Hepatic stellate cell (primary cell): ENCODE results near the gene MADD.

Source experiments
- DNase-seq: peaks from one replicate; pipeline ENCODE4 v3.0.0; 2011; ENCODE audit warnings: low spot score

MADD gene

DNA sequence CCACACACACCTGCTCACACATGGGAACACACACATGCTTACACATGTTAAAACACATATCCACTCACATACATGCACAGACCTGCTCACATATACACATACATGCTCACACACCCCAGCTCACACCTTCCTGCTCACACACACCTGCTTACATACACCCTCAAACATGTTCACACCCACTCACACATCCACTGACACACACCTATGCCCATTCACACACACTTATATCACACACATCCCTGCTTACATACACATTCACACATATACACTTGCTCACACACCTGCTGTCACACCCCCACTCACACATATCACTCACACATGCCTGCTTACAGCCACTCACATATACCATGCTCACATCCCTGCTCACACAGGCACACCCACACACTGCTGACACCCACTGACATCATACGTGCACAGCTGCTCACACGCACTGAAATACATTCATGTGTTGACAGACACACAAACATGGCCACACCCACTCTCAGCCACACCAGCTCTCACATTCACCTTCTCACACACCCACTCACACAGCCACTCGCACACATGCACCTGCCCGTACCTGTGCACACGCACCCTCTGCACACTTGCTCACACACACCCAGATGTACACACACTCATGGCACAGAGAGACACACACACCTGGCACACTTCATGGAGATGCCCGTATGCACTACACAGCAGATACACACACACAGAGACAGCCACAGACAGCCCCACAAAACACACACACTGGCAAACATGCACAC lies 88.2 kb downstream of the MADD start:
- no peak for DNase-seq

DNA sequence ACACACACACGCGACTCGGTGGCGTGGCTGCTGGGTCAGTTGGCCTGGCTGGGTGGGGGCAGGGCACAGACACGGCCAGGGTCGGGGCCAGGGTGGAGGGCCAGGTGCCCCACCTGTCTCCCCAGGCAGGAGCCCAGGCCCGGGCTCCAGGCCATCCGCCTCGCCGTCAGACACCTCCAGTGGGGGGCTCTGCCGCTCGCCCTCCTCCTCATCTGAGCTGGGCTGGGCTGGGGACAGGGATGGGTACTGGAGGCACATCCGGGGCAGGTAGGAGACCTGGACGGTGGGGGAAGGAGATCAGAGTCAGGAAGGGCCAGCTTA lies 88.8 kb downstream of the MADD start:
- DNase-seq = no peak

DNA sequence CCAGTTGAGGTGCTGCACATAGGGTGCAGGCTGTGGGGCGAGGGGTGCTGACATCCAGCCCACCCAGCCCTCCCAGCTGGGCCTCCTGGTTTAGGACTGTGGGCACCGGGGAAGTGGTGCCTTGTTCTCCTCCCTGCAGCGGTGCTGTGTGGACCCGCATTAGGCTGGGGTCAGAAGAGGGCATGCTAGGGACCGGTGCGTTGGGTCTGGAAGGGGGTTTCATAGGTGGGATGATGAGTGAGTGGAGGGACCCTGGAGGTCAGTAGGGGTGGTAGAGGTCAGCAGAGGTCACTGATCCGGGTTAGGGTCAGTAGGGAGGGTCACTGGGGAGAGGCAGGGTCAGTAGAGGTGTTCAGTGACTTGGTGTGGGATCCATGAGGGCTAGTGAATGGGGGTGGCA lies 89.2 kb downstream of the MADD start:
- no peak for DNase-seq

DNA sequence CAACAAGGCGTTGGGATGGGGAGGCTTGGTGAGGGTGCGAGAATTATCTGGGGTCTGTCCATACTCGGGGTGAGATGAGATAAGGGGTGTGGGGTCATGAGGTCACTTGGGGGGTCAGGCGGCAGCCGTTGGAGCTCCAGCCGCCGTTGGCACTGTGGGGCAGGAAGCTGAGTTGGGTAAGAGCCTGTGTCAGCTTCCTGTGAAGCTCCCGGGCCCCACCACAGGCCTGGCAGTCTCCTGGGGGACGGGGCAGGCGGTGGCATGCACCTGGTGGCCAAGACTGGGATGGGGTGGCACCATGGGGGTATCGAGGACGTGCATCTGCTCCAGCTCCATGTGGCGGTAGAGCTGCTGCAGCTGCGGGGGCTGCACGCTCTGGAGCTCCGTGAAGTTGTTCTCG lies 89.7 kb downstream of the MADD start:
- no peak for DNase-seq

DNA sequence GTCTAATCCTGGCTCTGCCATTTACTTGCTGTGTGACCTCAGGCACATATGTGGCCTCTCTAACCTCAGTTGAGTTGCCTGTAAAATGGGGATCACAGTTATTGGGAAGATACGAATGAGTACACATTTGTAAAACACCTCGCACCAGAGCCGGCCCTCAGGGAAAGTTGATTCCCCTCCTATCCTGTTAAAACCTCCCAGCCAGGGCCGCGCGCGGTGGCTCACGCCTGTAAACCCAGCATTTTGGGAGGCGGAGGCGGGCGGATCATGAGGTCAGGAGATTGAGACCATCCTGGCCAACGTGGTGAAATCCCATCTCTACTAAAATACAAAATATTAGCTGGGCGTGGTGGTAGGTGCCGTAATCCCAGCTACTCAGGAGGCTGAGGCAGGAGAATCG lies 90.4 kb downstream of the MADD start:
- DNase-seq = no peak

DNA sequence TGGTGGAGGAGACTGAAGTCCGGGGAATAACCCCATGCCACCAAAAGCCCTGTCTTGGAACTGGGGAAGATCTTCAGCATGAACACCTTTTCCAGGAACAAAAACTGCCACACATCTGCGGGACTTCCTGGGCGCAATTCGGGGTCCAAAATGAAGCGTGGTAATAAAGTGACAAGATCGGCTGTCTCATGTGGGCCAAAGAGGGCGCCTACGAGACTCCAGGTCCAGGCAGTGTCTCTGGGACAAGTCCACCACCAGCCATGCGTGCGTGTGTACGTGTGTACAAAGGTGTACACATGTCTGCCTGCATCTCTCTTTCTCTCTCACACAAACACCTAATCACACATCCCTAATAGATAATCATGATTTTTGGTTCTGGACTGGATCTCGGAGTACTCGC lies 91.5 kb downstream of the MADD start:
- no peak for DNase-seq

DNA sequence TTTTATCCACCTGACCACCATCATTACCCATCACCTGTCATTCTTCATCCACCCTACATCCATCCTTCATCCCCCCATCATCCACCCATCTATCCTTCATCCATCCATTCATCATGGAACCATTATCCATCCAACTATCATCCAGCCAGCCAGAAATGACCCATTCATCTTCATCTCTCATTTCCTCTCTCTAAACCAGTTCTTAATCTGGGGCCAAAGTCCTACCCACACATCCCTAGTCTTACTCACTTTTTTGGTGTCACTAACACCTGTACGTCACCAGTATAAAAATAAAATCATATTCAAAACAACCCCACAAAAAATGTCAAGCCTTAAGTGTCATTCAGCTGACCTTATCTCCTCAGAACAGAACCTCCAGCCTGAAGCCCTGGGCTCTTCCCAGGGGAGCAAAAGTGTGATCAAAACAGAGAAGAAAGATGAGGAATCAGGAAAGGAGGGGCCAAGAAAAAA lies 96.1 kb downstream of the MADD start:
- DNase-seq = no peak

DNA sequence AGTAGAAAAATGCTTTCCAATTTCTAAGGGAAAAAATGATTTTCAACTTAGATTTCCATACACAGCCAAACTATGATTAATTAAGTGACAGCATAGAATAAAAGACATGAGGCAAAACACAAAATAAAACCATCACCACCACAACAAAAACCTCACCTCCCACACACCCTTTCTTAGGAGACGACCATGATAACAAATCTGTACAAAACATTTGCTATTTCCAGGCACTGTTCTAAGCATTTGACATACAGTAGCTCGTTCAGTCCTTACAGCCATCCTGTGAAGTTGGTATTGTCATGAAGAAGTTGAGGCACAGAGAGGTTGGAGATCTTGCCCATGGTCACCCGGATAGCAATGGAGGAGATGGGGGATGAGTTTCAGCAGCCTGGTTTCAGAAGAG lies 99.7 kb downstream of the MADD start:
- no peak for DNase-seq

DNA sequence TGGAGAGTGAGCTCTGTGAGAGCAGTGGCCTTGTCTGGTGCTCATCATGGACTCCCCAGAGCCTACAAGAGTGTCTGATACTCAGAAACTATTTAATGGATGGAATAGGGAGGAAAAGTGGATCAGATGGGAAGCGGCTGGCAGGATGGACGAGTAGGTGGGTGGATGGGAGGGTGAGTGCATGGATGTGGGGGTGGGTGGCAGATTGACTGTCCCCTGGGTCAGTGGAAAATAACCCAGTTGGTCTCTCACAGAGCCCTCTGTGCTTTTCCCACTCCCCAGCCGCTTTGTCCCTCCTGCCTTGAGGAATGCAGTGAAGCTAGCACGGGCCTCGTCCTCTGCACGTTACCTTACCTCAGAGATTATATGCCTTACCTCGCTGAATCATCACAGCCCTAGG lies 102.5 kb downstream of the MADD start:
- no peak for DNase-seq

DNA sequence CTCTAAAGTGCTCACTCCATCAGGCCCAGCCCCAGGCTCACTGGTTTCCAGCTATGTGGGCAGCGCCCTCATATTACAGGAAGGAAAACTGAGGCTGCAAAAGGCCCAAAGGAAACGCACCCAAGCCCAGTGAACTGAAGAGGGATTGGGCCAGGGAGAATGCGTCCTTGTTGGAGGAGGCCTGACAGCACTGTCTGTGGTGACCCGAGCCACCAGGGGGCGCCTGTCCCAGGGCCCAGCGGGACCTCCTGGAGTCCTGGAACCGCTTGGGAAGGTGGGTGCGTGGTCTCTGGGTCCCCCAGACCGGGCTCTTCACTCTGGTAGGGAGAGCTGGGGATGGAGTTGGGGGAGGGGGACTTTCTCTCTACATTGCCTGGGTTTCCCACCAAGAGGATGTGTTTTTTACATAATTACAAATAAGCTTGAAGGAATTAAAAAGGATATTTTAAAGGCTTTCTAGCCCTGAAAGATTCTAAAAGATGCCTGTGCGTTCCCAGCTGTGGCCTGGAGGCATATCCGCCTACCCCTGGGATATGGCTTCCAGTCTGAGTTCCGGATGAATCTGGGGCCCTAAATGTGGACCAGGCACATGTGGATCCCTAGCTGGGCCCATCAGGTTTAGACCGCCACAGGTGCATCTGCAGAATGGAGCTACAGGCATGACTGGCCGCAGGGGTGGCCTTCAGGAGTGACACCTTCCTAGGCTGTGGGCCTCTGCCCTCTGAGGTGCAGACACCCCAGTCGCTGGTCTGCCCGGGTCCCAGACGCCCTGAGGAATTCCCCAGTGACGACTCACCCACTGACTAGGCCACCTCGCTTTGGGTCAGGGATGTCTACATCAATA lies 104.2 kb downstream of the MADD start:
- DNase-seq = peak; percentile 85

DNA sequence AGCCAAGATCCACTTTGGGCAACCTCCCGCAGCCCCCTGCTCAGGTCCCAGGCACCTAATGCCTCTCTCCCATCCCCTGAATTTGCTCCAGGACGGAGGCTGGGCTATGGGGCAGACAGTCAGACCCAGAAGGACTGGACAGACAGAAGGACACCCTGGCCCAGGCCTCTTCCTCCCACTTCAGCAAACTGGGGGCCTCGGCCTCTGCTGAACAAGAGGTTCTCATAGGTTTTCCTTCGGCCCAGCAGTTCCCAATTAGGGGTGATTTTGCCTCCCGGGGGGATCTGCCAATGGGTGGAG lies 104.7 kb downstream of the MADD start:
- no peak for DNase-seq

DNA sequence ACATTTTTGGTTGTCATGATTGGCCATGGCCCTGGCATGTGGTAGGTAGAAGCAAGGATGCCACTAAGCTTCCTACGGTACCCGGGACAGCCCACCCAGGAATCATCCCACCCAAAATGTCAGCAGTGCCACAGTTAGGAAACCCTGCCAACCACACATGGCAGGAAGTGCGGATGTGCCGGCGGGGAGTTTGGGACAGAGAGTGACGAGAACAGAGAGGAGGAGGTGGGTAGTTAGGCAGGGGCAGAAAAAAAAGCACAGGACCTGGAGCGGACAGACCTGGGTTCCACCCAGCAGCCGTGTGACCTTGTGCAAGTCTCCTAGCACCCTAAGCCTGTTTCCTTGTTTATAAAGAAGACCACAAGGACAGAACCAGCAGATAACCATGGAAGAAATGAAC lies 105.1 kb downstream of the MADD start:
- no peak for DNase-seq

DNA sequence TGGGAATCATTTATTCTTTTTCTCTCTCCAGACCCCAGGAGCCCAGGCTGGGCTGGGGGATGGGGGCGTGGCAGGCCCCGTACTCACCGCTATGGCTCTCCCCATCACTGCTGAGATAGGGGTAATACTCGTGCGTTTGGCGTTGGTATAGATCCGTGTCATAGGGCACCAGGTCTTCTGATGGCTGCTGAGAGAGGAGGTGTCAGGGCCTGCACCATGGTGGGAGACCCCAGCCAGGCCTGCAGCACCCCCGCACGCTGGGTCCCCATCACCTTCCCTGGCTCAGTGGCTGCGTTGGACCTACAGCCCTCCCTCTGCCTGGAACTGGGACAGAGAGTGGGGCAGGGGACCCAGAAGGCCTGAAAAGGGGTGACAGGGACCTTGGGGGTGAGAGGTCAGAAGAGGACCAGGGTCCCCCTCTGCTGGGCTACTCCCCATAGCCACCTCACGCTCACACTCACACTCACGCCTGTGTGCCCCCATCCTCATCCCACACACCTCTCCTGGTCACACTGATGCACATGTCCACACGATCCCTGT lies 105.7 kb downstream of the MADD start:
- no peak for DNase-seq

DNA sequence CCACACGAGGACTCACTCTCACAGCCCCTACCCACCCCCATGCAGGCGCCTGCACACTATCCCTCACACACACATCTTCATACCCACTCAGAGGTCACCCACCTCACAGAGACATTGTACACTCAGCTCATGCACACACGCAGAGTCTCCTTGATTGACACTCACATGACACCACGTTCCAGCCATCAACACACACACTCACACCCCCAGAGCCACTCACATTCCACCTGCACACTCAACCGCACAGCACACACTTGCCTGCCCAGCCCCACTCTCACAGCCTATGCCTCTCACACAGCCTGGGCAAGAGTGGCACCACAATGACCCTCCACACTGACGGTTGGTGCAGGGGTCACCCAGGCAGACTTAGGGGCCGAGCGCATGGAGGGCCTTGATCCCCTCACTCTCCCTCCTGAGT lies 106.2 kb downstream of the MADD start:
- no peak for DNase-seq

DNA sequence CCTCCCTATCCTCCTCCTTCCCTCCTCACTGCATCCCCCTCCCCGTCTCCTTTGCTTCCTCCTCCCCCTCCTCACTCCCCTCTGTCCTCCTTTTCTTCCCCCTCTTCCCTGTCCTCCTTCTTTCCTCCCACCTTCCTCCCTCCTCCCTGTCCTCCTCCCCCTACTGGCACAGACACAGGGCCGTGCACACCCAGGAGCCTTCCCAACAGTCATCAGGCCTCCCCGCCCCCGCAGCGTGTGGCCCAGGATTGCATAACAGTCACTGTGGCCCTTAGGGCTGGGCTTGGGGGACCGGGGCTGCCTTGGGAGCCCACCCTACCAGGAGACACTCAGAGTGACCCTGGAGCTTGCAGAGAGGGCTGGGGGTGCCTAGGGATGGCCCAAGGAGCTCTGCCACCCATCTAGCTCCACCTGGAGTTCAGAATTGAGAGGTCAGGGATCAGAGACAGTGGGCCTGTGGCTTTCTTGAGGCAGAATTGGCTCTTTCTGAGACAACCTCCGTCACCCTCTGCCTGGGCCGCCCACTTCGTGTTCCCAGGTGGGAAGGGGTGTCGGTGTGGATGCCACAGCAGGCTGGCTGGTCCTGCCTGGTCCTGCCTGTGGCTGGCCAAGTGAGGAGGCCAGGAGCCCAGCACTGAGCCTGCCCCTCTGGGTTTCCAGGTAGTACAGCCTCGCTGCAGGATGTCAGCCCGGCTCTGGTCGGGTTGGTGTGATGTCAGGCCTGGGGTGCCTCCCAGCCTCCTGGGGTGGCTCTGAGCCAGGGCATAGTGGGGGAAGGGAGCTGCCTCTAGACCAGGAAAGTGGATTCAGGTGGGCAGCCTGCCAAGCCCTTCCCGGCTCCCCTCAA lies 106.8 kb downstream of the MADD start:
- DNase-seq = no peak

DNA sequence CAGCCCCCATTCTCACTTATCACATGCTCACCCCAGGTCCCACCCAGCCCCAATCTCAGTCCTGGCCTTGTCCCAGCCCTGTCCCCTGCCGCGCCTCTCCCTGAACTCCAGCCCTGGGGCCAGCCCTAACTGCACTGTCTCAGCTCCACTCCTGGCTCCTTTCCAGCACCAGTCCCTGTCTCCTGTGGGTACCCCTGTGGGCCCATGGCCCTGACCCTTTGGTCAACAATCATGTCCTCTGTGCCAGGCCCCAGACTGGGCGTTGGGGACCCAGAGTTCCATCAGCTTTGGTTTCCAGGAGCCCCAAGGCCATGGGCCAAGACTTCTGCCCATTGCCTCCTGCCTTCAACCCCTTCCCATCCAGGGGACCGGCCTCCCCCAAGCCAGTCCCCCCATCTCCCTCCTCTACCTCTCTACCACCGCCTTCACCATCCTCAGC lies 107.7 kb downstream of the MADD start:
- DNase-seq = no peak

DNA sequence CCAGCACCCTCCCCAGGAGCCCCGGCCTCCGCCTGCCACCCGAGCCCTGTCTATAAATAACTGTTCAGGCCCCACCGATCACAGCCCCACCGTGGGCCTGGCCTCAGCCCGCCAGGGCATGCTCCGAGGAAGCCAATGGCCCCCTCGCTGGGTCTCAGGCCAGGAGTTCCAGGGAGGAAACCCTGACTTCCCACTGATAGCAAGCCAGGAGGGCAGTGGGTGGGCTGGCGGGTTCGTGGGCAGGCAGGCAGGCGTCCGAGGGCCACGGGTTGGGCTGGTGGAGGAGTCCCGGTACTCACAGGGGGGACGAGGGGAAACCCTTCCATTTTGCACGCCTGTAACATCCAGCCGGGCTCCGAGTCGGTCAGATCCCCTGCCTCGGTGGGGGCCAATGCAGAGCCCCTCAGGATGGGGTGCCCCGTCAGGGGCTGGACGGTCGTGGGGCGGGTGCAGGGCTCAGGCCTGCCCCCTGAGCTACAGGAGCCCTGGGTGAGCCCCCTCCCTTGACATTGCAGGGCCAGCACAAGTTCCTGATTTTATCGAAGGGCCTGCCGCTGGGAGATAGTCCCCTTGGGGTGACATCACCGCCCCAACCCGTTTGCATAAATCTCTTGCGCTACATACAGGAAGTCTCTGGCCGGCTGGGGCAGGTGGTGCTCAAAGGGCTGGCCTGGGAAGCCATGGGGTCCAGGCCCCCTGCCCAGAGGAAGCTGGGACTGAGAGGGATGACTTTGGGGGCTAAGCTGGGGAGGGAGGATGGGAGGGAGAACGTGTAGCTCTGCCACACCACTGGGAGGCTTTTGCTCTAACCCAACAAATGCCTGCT lies 108.3 kb downstream of the MADD start, which contains the start of gene SPI1:
TSS of gene SPI1 (minus strand) at position 538 of the 826 bp plus-strand sequence. CDS start at position 344, 194 bp downstream.
- DNase-seq = no peak

DNA sequence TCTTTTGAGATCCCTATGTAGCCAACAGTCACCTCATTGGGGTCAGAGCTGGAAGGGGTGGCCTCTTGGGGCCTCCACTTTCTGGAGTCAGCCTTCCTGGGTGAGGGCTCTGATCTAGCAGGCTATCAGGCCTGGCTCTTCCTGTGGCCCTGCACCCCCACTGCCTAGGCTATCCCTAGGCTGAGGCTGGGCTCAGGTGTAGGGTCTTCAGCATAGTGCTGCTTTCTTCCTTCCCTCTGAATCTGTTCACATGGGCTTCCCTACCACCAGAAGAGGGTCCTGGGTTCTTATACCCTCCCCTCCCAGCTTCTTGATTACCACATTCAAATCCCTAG lies 108.9 kb downstream of the MADD start:
- DNase-seq = no peak

DNA sequence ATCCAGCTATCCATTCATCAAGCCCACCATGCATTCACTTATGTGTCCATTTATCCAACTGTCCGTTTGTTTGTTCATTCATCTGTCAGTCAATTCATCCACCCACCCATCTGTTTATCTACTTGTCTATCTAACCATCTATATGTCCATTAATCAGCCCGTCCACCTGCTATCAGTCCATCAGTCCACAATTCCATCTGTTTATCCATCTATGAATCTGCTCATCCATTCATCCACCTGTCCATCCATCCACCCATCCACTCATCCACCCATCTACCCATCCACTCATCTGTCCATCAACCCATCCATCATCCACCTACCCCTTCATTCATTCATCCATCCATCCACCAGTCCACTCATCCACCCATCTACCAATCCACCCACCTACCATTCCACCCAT lies 109.4 kb downstream of the MADD start:
- no peak for DNase-seq
